Heart left ventricle (tissue), 16 donors: ENCODE results near the gene ANP32D. TPM values are rescaled to one million over a fixed set of nuclear protein-coding genes. Genes with fewer than 3 reads are reported as not detected.
"Not testable (repeated sequence)": the region's sequence is repeated elsewhere in the genome, so short reads cannot be mapped to it uniquely, and the experiment has no call there.

ENCODE experiments used
- ATAC-seq, 4 donors: fragments of 200-7000 bp; cut with Tn5 transposase; one replicate each; pipeline ENCODE4 v1.9.1; 2020 to 2022; ENCODE audit warnings: moderate library complexity in 4 of 4, mild to moderate bottlenecking in 3 of 4, moderate number of reproducible peaks in 1 of 4
- DNase-seq, 5 donors: peaks; one replicate each; pipeline ENCODE4 v3.0.0-alpha.2; 2020
- H3K27ac ChIP-seq, 12 donors: fragments of 200-600 bp; sonication (generic) in 4 of 12; one replicate each; pipeline versions ENCODE4 v1.5.0 to v1.8.0; 2016 to 2022; ENCODE audit warnings: mild to moderate bottlenecking in 2 of 12
- H3K27me3 ChIP-seq, 9 donors: fragments of 200-600 bp; sonication (generic) in 2 of 9; one replicate each; pipeline versions ENCODE4 v1.5.1 to v1.8.0; 2016 to 2022; ENCODE audit warnings: mild to moderate bottlenecking in 3 of 9
- H3K36me3 ChIP-seq, 9 donors: fragments of 200-600 bp; sonication (generic) in 2 of 9; one replicate each; pipeline versions ENCODE4 v1.5.0 to v1.8.0; 2018 to 2022; ENCODE audit warnings: mild to moderate bottlenecking in 2 of 9
- H3K4me1 ChIP-seq, 12 donors: fragments of 200-600 bp; sonication (generic) in 4 of 12; one replicate each; pipeline versions ENCODE4 v1.5.0 to v1.8.0; 2016 to 2022; ENCODE audit warnings: mild to moderate bottlenecking in 3 of 12
- H3K4me3 ChIP-seq, 12 donors: fragments of 200-600 bp; sonication (generic) in 4 of 12; one replicate each; pipeline versions ENCODE4 v1.5.0 to v1.8.0; 2017 to 2022; ENCODE audit warnings: mild to moderate bottlenecking in 9 of 12, moderate library complexity in 4 of 12
- H3K9me3 ChIP-seq, 12 donors: fragments of 200-600 bp; sonication (generic) in 4 of 12; one replicate each; pipeline versions ENCODE4 v1.5.0 to v1.8.0; 2016 to 2022; ENCODE audit warnings: mild to moderate bottlenecking in 1 of 12
- POLR2A ChIP-seq, 2 donors: fragments of 450-650 bp; IDR thresholded peaks; one replicate each; pipeline ENCODE4 v1.6.1; 2017; ENCODE audit warnings: antibody characterized with exemption in 2 of 2, mild to moderate bottlenecking in 2 of 2, moderate library complexity in 2 of 2
- WGBS, 4 donors: extraction: QIAGEN DNeasy Blood & Tissue Kit in 2 of 4; methylation state at CpG; one replicate each; pipeline versions ENCODE4 v1.1.5 to v1.1.7; 2013 to 2018; 5-methylcytosine and 5-hydroxymethylcytosine counted together
- intact Hi-C, 10 donors: fragments of 100-400 bp; cut with DNase I; formaldehyde crosslinking; loops; one replicate each; pipeline versions ENCODE4 v1.11.1 to v1.14.2; 2022
- polyA plus RNA-seq, 2 donors: library from polyadenylated mRNA; stranded (reverse); fragments of 200-250 nt; gene quantifications; one replicate each; pipeline ENCODE4 v1.2.3, GENCODE V29; 2013
- total RNA-seq, 9 donors: library from RNA; depleted of rRNA in 2 of 9; stranded (reverse); fragments of >200 nt in 2 of 9; fragmentation: NEBNext Ultra II Directional in 3 of 9; extraction: Animal tissue kit (Norgen Biotek cat#: 25700) in 3 of 9; gene quantifications; one replicate each; pipeline versions ENCODE4 v1.1.0 to v1.2.4, GENCODE V29; 2016 to 2023
- TF ChIP-seq, protein P1 (sequence below), 12 donors: fragments of 200-600 bp; sonication (generic) in 4 of 12; IDR thresholded peaks; one replicate each; pipeline versions ENCODE4 v1.5.0 to v1.8.0; 2018 to 2022; ENCODE audit warnings: antibody characterized with exemption in 12 of 12, mild to moderate bottlenecking in 5 of 12
- donor health status: ischemic (EF 13 %, LVEDD 7.1; RV severe dilation, severe dysfunction).
- donor health status: healthy with polysubstance abuse.
- donor health status: DM: no; HTN: yes; CAD: no.
- donor health status: DM: no; HTN: no; CAD: no.
- donor health status: ischemic (EF 25% LVEDD 6.9; RV normal size, moderate dysfunction).
- donor health status: ischemic (EF 25% LVEDD 5.7; RV mildly dilated, moderate dysfunction).
- donor health status: healthy.
- donor health status: DM: yes; HTN: yes; CAD: no.
- donor health status: ischemic (EF 35%, LVEDD 5.7; RV mildly dilated, moderate dysfunction).
- donor health status: nonischemic (EF 11% LVEDD 7.7; RV severe dilation, severe dysfunction).
- donor health status: DM: yes; HTN: yes; CAD: no.
- donor health status: PGD.
- donor health status: ischemic (EF 29% LVEDD 5.4; RV normal size, mild dysfunction).
- donor health status: nonischemic (EF 23%, LVEDD 6.1; RV moderate dilation, normal function).

The ANP32D gene
- total and polyA plus RNA-seq, 11 donors = not detected

DNA sequence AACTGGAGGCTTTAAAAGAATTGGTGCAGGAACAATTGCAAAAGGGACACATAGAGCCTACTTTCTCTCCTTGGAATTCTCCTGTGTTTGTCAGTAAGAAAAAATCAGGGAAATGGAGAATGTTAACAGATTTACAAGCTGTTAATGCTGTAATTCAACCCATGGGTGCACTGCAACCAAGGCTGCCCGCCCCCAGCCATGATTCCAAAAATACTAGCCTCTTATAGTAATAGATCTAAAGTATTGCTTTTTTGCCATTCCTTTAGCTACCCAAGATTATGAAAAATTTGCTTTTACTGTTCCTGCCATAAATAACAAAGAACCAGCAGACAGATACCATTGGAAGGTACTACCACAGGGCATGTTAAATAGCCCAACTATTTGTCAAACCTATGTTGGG lies 37.8 kb downstream of the ANP32D start:
- WGBS, 4 donors = 27 to 41% (median 35%) methylated on average over 1 of the region's 1 CpG
- TF ChIP-seq POLR2A (IDR thresholded peaks at IDR 0.05) = no peak
- TF ChIP-seq, protein P1, sequence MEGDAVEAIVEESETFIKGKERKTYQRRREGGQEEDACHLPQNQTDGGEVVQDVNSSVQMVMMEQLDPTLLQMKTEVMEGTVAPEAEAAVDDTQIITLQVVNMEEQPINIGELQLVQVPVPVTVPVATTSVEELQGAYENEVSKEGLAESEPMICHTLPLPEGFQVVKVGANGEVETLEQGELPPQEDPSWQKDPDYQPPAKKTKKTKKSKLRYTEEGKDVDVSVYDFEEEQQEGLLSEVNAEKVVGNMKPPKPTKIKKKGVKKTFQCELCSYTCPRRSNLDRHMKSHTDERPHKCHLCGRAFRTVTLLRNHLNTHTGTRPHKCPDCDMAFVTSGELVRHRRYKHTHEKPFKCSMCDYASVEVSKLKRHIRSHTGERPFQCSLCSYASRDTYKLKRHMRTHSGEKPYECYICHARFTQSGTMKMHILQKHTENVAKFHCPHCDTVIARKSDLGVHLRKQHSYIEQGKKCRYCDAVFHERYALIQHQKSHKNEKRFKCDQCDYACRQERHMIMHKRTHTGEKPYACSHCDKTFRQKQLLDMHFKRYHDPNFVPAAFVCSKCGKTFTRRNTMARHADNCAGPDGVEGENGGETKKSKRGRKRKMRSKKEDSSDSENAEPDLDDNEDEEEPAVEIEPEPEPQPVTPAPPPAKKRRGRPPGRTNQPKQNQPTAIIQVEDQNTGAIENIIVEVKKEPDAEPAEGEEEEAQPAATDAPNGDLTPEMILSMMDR (IDR thresholded peaks at IDR 0.05) = no peak
- no peak for DNase-seq
- Histone ChIP-seq H3K4me3 (no peak overlapping the region), H3K27ac (no peak overlapping the region), H3K9me3 (peaks cover 0 to 13% (median 0%) of the 10 kb centered on the region in 12 donors), H3K27me3 (peaks cover 0 to 4% (median 0%) of the 10 kb centered on the region in 9 donors), H3K36me3 (no peaks in the 10 kb centered on the region), H3K4me1 (no peaks in the 10 kb centered on the region)
- ATAC-seq = no peak
- intact Hi-C loops = no loop called here

DNA sequence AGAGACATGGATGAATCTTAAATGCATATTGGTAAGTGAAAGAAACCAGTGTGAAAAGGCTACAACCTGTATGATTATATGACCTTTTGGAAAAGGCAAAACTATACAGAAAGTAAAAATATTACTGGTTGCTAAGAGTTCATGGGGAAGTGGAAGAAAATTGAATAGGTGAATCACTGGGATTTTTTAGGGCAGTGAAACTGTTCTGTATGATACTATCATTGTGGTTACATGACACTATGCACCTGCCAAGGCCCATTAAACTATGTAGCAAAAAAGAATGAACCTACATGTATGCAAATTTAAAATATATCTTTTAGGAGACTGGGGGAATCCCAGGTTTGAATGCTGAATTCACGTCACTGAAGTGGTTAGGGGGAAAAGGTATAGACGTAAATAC lies 40.5 kb downstream of the ANP32D start:
- ATAC-seq (no peak), DNase-seq (no peak)
- WGBS, 4 donors = 63 to 90% (median 65%) methylated on average over 2 of the region's 2 CpGs
- Histone ChIP-seq H3K9me3 (peaks cover 0 to 13% (median 0%) of the 10 kb centered on the region in 12 donors), H3K27ac (no peak overlapping the region), H3K4me1 (no peaks in the 10 kb centered on the region), H3K27me3 (no peaks in the 10 kb centered on the region), H3K36me3 (no peaks in the 10 kb centered on the region), H3K4me3 (no peak overlapping the region)
- no peak for TF ChIP-seq POLR2A (IDR thresholded peaks at IDR 0.05)
- TF ChIP-seq, protein P1 (IDR thresholded peaks at IDR 0.05) = no peak
- intact Hi-C loops = no loop called here

DNA sequence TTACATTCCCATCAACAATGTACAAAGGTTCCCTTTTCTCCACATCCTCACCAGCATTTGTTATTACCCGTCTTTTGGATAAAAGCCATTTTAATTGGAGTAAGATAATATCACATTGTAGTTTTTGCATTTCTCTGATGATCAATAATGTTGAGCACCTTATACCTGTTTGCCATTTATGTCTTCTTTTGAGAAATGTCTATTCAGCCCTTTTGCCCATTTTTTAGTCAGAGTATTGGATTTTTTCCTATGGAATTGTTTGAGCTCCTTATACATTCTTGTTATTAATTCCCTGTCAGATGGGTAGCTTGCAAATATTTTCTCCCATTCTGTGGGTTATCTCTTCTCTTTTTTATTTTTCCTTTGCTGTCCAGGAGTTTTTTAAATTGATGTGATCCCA lies 42.4 kb downstream of the ANP32D start:
- DNase-seq (no peak), ATAC-seq (no peak)
- intact Hi-C loops = no loop called here
- 77 to 89% (median 83%) methylated on average over 1 of the region's 1 CpG for WGBS, 4 donors
- Histone ChIP-seq H3K27me3 (no peaks in the 10 kb centered on the region), H3K9me3 (peaks cover 0 to 13% (median 0%) of the 10 kb centered on the region in 12 donors), H3K27ac (no peak overlapping the region), H3K4me3 (no peak overlapping the region), H3K4me1 (no peaks in the 10 kb centered on the region), H3K36me3 (no peaks in the 10 kb centered on the region)
- TF ChIP-seq, protein P1 (IDR thresholded peaks at IDR 0.05) = no peak
- no peak for TF ChIP-seq POLR2A (IDR thresholded peaks at IDR 0.05)

DNA sequence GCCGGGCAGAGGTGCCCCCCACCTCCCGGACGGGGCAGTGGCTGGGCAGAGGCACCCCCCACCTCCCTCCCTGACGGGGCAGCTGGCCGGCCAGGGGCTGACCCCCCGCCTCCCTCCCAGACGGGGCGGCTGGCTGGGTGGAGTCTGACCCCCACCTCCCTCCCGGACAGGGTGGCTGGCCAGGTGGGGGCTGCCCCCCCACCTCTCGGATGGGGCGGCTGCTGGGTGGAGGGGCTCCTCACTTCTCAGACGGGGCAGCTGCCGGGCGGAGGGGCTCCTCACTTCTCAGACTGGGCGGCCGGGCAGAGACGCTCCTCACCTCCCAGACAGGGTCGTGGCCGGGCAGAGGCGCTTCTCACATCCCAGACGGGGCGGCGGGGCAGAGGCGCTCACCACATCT lies 48.0 kb downstream of the ANP32D start:
- WGBS, 4 donors = 86 to 92% (median 89%) methylated on average over 15 to 24 of the region's 24 CpGs
- DNase-seq = not testable (repeated sequence)

More for the DNA sequence above, 48.0 kb downstream of the ANP32D start:
- intact Hi-C loops, H3K4me1 ChIP-seq, H3K27me3 ChIP-seq, H3K9me3 ChIP-seq, H3K27ac ChIP-seq, H3K36me3 ChIP-seq, ATAC-seq, H3K4me3 ChIP-seq: not testable (repeated sequence)

Other genes starting within 250 kb of the ANP32D start
- gene ZNF641, start 121.6 kb upstream of the ANP32D start, total RNA-seq = 10 to 100 TPM; 12.6 to 21.1 (median 15.5) TPM
- gene ZNF641, start 121.6 kb upstream of the ANP32D start, polyA plus RNA-seq = 1 to 10 TPM; 6.9 to 8.0 TPM
- not detected for gene C12orf54, start 9.9 kb downstream of the ANP32D start, total RNA-seq
- not detected for gene C12orf54, start 9.9 kb downstream of the ANP32D start, polyA plus RNA-seq
- gene OR8S1, start 53.1 kb downstream of the ANP32D start, total RNA-seq = not detected
- not detected for gene OR8S1, start 53.1 kb downstream of the ANP32D start, polyA plus RNA-seq
- not detected for gene LALBA, start 97.5 kb downstream of the ANP32D start, total RNA-seq
- not detected for gene LALBA, start 97.5 kb downstream of the ANP32D start, polyA plus RNA-seq
- 10 to 100 TPM; 20.1 to 34.4 (median 24.0) TPM for gene KANSL2, start 209.7 kb downstream of the ANP32D start, total RNA-seq
- 10 to 100 TPM; 22.1 to 35.6 TPM for gene KANSL2, start 209.7 kb downstream of the ANP32D start, polyA plus RNA-seq
- gene CCNT1, start 244.1 kb downstream of the ANP32D start, total RNA-seq = 10 to 100 TPM; 11.0 to 29.7 (median 18.1) TPM
- gene CCNT1, start 244.1 kb downstream of the ANP32D start, polyA plus RNA-seq = 1 to 10 TPM; 2.4 to 5.4 TPM